ENCODE results near the gene GPR22. TPM values are rescaled to one million over a fixed set of nuclear protein-coding genes. Genes with fewer than 3 reads are reported as not detected.

The GPR22 gene
- total and polyA plus RNA-seq, 7 donors, result 0.01 to 0.15 TPM; not detected in 5

GRCh38 chr7:107503687-107504086 lies 33.8 kb downstream of the GPR22 start:
- H3K4me1 ChIP-seq, result peaks cover 6% of the 10 kb centered on the region
- H3K27ac ChIP-seq, result no peak overlapping the region
- no peak overlapping the region for H3K4me3 ChIP-seq
- no peaks in the 10 kb centered on the region for H3K9me3 ChIP-seq
- TF ChIP-seq, protein P1, sequence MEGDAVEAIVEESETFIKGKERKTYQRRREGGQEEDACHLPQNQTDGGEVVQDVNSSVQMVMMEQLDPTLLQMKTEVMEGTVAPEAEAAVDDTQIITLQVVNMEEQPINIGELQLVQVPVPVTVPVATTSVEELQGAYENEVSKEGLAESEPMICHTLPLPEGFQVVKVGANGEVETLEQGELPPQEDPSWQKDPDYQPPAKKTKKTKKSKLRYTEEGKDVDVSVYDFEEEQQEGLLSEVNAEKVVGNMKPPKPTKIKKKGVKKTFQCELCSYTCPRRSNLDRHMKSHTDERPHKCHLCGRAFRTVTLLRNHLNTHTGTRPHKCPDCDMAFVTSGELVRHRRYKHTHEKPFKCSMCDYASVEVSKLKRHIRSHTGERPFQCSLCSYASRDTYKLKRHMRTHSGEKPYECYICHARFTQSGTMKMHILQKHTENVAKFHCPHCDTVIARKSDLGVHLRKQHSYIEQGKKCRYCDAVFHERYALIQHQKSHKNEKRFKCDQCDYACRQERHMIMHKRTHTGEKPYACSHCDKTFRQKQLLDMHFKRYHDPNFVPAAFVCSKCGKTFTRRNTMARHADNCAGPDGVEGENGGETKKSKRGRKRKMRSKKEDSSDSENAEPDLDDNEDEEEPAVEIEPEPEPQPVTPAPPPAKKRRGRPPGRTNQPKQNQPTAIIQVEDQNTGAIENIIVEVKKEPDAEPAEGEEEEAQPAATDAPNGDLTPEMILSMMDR (IDR thresholded peaks at IDR 0.05), result no peak
- H3K36me3 ChIP-seq (ENCODE audit: insufficient read depth in 1 of 2, low read depth in 1 of 2), result no peaks in the 10 kb centered on the region
- DNase-seq, result no peak
- intact Hi-C loops (cut with DNase I), result loop anchor here in 1 of 2 donors (10.0 kb wide), 1 partner anchor 299 kb away; no protein-coding TSS in a partner anchor
- no peak for ATAC-seq
- no peaks in the 10 kb centered on the region for H3K27me3 ChIP-seq (ENCODE audit: insufficient read depth in 3 of 3, low read length in 2 of 3)

GRCh38 chr7:107505362-107505761 lies 35.5 kb downstream of the GPR22 start:
- intact Hi-C loops (cut with DNase I), result loop anchor here in 1 of 2 donors (10.0 kb wide), 1 partner anchor 301 kb away; no protein-coding TSS in a partner anchor
- H3K27me3 ChIP-seq (ENCODE audit: insufficient read depth in 3 of 3, low read length in 2 of 3), result no peaks in the 10 kb centered on the region
- no peak for ATAC-seq

DNA sequence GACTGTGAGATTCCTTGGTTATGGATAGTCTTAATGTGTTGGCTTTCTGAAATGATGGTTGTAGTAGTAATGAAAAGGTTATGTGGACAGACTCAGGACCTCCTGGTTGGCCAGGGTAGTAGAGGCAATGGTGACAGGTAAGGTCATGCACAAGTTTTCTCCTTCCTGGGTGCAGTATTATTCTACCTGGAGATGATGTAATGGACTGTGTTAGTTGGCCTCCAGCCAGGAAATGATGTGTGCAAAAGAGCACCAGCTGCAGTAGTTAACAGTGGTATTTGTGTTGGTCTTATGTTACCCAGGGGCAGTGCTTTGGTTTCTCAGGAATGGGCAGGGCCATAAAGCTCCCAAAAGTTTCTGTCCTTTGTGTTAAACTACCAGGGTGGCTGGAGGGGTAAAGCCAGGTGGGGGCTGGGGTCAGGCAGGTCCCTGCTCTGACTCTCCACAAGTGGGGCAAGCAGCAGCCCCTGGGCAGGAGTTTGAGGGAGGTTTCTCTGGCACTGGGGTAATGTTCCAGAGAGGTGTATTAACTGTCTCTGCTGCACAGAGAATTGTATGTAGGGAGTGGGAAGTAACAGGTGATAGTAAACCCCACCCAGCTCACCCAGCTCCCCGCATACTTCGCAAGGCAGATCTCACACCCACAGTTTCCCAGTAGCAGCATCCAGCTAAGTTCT lies 36.3 kb downstream of the GPR22 start:
- DNase-seq (no peak), ATAC-seq (peak in 2 of 4 donors; percentile 10 to 36)
- no peaks in the 10 kb centered on the region for H3K27me3 ChIP-seq (ENCODE audit: insufficient read depth in 3 of 3, low read length in 2 of 3)
- H3K36me3 ChIP-seq (ENCODE audit: insufficient read depth in 1 of 2, low read depth in 1 of 2), result no peaks in the 10 kb centered on the region
- intact Hi-C loops (cut with DNase I), result loop anchor here in 1 of 2 donors (10.0 kb wide), 1 partner anchor 301 kb away; no protein-coding TSS in a partner anchor
- H3K27ac ChIP-seq, result no peak overlapping the region
- WGBS, 3 donors, result 94 to 100% (median 100%) methylated on average over 2 of the region's 2 CpGs
- no peak overlapping the region for H3K4me3 ChIP-seq
- peaks cover 6% of the 10 kb centered on the region for H3K4me1 ChIP-seq
- no peaks in the 10 kb centered on the region for H3K9me3 ChIP-seq
- TF ChIP-seq, protein P1 (IDR thresholded peaks at IDR 0.05), result no peak

More at GRCh38 chr7:107505362-107505761, 35.5 kb downstream of the GPR22 start:
- Histone ChIP-seq H3K9me3 (no peaks in the 10 kb centered on the region), H3K4me3 (no peak overlapping the region), H3K27ac (no peak overlapping the region), H3K36me3 (ENCODE audit: insufficient read depth in 1 of 2, low read depth in 1 of 2) (no peaks in the 10 kb centered on the region), H3K4me1 (peaks cover 6% of the 10 kb centered on the region)
- WGBS, 3 donors, result 98 to 100% (median 100%) methylated on average over 1 of the region's 1 CpG
- TF ChIP-seq, protein P1 (IDR thresholded peaks at IDR 0.05), result no peak
- no peak for DNase-seq

- ATAC-seq (peak in 1 of 4 donors; percentile 33), DNase-seq (peak; percentile 32 to 61)
- TF ChIP-seq, protein P1 (IDR thresholded peaks at IDR 0.05), result no peak
- H3K27me3 ChIP-seq (ENCODE audit: insufficient read depth in 3 of 3, low read length in 2 of 3), result no peaks in the 10 kb centered on the region
- H3K9me3 ChIP-seq, result no peaks in the 10 kb centered on the region
- 76 to 83% (median 83%) methylated on average over 7 of the region's 7 CpGs for WGBS, 3 donors
- H3K36me3 ChIP-seq (ENCODE audit: insufficient read depth in 1 of 2, low read depth in 1 of 2), result no peaks in the 10 kb centered on the region
- intact Hi-C loops (cut with DNase I), result loop anchor here in 1 of 2 donors (10.0 kb wide), 1 partner anchor 302 kb away; no protein-coding TSS in a partner anchor
- peaks cover 6% of the 10 kb centered on the region for H3K4me1 ChIP-seq
- H3K27ac ChIP-seq, result no peak overlapping the region
- no peak overlapping the region for H3K4me3 ChIP-seq
Measured at GRCh38 chr7:107506674-107507339, 37.0 kb downstream of the GPR22 start.

Other genes with a start within 250 kb of the GPR22 start
- 10 to 100 TPM; 18.8 to 35.1 (median 20.5) TPM for gene COG5, start 93.9 kb downstream of the GPR22 start, total RNA-seq
- 10 to 100 TPM in 1 of 3 donors, 1 to 10 TPM in 2; 4.8 to 13.5 (median 6.5) TPM for gene COG5, start 93.9 kb downstream of the GPR22 start, polyA plus RNA-seq
- 1 to 10 TPM; 3.3 to 4.9 (median 4.3) TPM for gene DUS4L, start 93.9 kb downstream of the GPR22 start, total RNA-seq
- 1 to 10 TPM; 1.6 to 4.3 (median 2.0) TPM for gene DUS4L, start 93.9 kb downstream of the GPR22 start, polyA plus RNA-seq
- 10 to 100 TPM; 48.5 to 72.6 (median 58.0) TPM for gene BCAP29, start 110.2 kb downstream of the GPR22 start, total RNA-seq
- 10 to 100 TPM; 37.4 to 54.8 (median 50.5) TPM for gene BCAP29, start 110.2 kb downstream of the GPR22 start, polyA plus RNA-seq
- under 1 TPM; 0.08 to 0.94 (median 0.26) TPM for gene SLC26A4, start 190.8 kb downstream of the GPR22 start, total RNA-seq
- under 1 TPM; 0.10 to 0.22 (median 0.13) TPM for gene SLC26A4, start 190.8 kb downstream of the GPR22 start, polyA plus RNA-seq